ENCODE results near the gene FAM53B.
A peak's percentile ranks its signal among the peaks of the same experiment; 100 is the strongest.

The FAM53B gene

DNA sequence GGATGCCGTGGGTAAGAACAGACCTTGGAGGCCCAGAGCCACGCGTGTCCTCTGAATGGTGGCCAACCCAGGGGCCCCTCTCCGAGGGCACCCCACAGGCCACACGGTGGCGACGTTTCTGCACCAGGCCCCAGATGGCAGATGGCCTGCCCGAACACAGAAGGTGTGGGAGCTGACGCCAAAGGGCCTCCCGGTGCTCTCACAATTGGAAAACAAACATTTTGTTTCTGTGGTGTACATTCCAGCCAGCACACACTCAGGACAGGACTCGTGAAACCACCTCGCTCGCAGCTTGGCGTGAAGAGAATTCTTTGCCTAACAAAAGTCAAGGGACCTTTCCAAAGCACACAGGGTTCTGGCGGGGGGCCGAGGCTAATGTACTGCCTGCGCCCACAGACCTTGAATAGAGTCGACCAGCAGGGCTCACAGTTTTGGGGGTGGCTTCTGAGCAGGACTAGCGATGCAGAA, 112.1 kb downstream of the FAM53B start:
- DNase-seq (ENCODE audit: low read depth) = peak; percentile 81
- peak overlapping the region; percentile 14 for H3K4me3 ChIP-seq (ENCODE audit: low read length)
- TF ChIP-seq, protein P1, sequence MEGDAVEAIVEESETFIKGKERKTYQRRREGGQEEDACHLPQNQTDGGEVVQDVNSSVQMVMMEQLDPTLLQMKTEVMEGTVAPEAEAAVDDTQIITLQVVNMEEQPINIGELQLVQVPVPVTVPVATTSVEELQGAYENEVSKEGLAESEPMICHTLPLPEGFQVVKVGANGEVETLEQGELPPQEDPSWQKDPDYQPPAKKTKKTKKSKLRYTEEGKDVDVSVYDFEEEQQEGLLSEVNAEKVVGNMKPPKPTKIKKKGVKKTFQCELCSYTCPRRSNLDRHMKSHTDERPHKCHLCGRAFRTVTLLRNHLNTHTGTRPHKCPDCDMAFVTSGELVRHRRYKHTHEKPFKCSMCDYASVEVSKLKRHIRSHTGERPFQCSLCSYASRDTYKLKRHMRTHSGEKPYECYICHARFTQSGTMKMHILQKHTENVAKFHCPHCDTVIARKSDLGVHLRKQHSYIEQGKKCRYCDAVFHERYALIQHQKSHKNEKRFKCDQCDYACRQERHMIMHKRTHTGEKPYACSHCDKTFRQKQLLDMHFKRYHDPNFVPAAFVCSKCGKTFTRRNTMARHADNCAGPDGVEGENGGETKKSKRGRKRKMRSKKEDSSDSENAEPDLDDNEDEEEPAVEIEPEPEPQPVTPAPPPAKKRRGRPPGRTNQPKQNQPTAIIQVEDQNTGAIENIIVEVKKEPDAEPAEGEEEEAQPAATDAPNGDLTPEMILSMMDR (IDR thresholded peaks at IDR 0.05; ENCODE audit: insufficient read depth, low read depth, low read length, missing control alignments) = peak; percentile 59

- no peak for DNase-seq (ENCODE audit: low read depth)
- H3K4me3 ChIP-seq (ENCODE audit: low read length) = no peak overlapping the region
- TF ChIP-seq, protein P1 (IDR thresholded peaks at IDR 0.05; ENCODE audit: insufficient read depth, low read depth, low read length, missing control alignments) = no peak
Measured at GRCh38 chr10:124630551-124630950, 113.6 kb downstream of the FAM53B start.

DNA sequence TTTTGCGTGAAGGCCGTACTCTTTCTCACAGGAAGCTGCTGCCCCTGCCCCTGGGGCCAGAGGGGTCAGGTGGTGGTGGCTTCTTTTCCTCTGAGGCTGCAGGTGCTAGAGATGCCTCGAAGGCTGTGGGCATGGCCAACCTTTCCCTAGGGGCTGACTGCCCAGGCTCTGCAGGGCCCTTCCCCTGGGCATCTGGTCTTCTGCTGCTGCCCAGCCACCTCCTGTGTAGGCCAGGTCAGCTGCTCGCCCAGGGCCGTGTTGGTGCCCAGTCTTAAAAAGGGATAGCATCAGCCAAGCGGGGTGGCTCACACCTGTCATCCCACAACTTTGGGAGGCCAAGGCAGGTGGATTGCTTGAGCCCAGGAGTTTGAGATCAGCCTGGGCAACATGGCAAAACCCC, 114.3 kb downstream of the FAM53B start:
- H3K4me3 ChIP-seq (ENCODE audit: low read length) = no peak overlapping the region
- TF ChIP-seq, protein P1 (IDR thresholded peaks at IDR 0.05; ENCODE audit: insufficient read depth, low read depth, low read length, missing control alignments) = no peak
- DNase-seq (ENCODE audit: low read depth) = no peak

GRCh38 chr10:124629415-124629814, 114.8 kb downstream of the FAM53B start:
- no peak for DNase-seq (ENCODE audit: low read depth)
- no peak overlapping the region for H3K4me3 ChIP-seq (ENCODE audit: low read length)
- TF ChIP-seq, protein P1 (IDR thresholded peaks at IDR 0.05; ENCODE audit: insufficient read depth, low read depth, low read length, missing control alignments) = no peak

DNA sequence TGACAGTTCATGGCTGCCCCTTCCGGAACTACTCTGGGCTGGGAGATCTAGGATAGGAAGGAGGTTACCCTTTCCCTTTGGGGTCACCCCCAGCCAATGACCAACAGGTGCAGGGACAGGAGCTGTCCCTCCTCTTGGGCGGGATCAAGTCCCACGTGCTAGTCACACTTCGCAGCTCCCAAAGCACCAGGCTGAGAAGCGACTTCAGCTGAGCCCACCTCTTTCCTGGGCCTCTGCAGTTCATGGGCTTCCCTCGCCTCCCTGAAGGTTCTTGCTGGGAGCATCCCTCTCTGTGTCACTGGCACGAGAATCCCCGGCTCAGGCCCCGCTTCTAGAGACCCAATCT, 115.5 kb downstream of the FAM53B start:
- no peak overlapping the region for H3K4me3 ChIP-seq (ENCODE audit: low read length)
- DNase-seq (ENCODE audit: low read depth) = no peak
- TF ChIP-seq, protein P1 (IDR thresholded peaks at IDR 0.05; ENCODE audit: insufficient read depth, low read depth, low read length, missing control alignments) = no peak

GRCh38 chr10:124627866-124628675, 116.1 kb downstream of the FAM53B start:
- TF ChIP-seq, protein P1 (IDR thresholded peaks at IDR 0.05; ENCODE audit: insufficient read depth, low read depth, low read length, missing control alignments) = no peak
- H3K4me3 ChIP-seq (ENCODE audit: low read length) = no peak overlapping the region
- no peak for DNase-seq (ENCODE audit: low read depth)

Measured in epithelial cell of esophagus (primary cell).